Ovary (tissue), 9 donors: ENCODE results near the gene PABPC3. TPM values are rescaled to one million over a fixed set of nuclear protein-coding genes. Genes with fewer than 3 reads are reported as not detected.
A peak's percentile ranks its signal among the peaks of the same experiment; 100 is the strongest.

Experiments
- DNase-seq, 5 donors: peaks; one replicate each; pipeline ENCODE4 v3.0.0-alpha.2; 2019 to 2020
- H3K27ac ChIP-seq, 2 donors: fragments of 200-600 bp; one replicate each; pipeline versions ENCODE4 v1.5.1 to v1.8.0; 2019 to 2022
- H3K27me3 ChIP-seq: fragments of 200-600 bp; one replicate; pipeline ENCODE4 v1.8.0; 2022
- H3K36me3 ChIP-seq: fragments of 200-600 bp; sonication (generic); one replicate; pipeline ENCODE4 v1.5.1; 2019
- H3K4me1 ChIP-seq: one replicate; pipeline ENCODE4 v1.8.1; 2013; ENCODE audit warnings: mild to moderate bottlenecking, moderate library complexity; ENCODE audit not compliant: insufficient read depth
- H3K4me3 ChIP-seq: fragments of 200-600 bp; sonication (generic); one replicate; pipeline ENCODE4 v1.5.1; 2017
- H3K9me3 ChIP-seq, 2 donors: fragments of 200-600 bp in 1 of 2; sonication (generic) in 1 of 2; one replicate each; pipeline versions ENCODE4 v1.5.1 to v1.8.1; 2013 to 2019; ENCODE audit warnings: mild to moderate bottlenecking in 1 of 2, moderate library complexity in 1 of 2
- EP300 ChIP-seq: sonication (generic); formaldehyde crosslinking; IDR thresholded peaks from one replicate; pipeline ENCODE4 v1.6.1; 2017; ENCODE audit warnings: antibody characterized with exemption
- POLR2A ChIP-seq: fragments of 450-650 bp; IDR thresholded peaks from one replicate; pipeline ENCODE4 v1.6.1; 2017; ENCODE audit warnings: antibody characterized with exemption, mild to moderate bottlenecking, moderate library complexity
- WGBS, 3 donors: extraction: QIAGEN DNeasy Blood & Tissue Kit in 1 of 3; methylation state at CpG; one replicate each; pipeline versions ENCODE4 v1.1.5 to v1.1.7; 2013 to 2017; 5-methylcytosine and 5-hydroxymethylcytosine counted together
- intact Hi-C, 4 donors: fragments of 100-400 bp; cut with DNase I; formaldehyde crosslinking; loops; one replicate each; pipeline versions ENCODE4 v1.11.0 to v1.15.1; 2022 to 2023
- polyA plus RNA-seq, 2 donors: library from polyadenylated mRNA; stranded (reverse); fragments of 200-250 nt in 1 of 2; fragments of 350-450 nt in 1 of 2; fragmentation: Illumina TruSeq in 1 of 2; extraction: RNeasy Lipid Tissue Mini Kit (QIAGEN cat#74804) in 1 of 2; gene quantifications; one replicate each; pipeline ENCODE4 v1.2.3, GENCODE V29; 2013 to 2014
- total RNA-seq, 7 donors: library from RNA; depleted of rRNA in 2 of 7; stranded (reverse); fragments of >200 nt in 2 of 7; fragmentation: NEBNext Ultra II Directional in 3 of 7; extraction: Animal tissue kit (Norgen Biotek cat#: 25700) in 3 of 7; gene quantifications; one replicate each; pipeline versions ENCODE4 v1.1.0 to v1.2.4, GENCODE V29; 2016 to 2023
- TF ChIP-seq, protein P1 (sequence below), 3 donors: fragments of 450-650 bp in 2 of 3; fragments of 200-600 bp in 1 of 3; IDR thresholded peaks; one replicate each; pipeline versions ENCODE4 v1.5.1 to v1.8.0; 2016 to 2022; ENCODE audit warnings: antibody characterized with exemption in 3 of 3, mild to moderate bottlenecking in 1 of 3
- donor health status: DM: no; HTN: no; CAD: no; lungs with moderate emphysema.
- donor health status: DM: no; HTN: no; CAD: no.
- donor health status: Bipolar disorder and iron deficiency.
- donor health status: DM: yes; HTN: yes; CAD: no.
- donor health status: DM: no; HTN: no; CAD: no.
- donor health status: DM: yes; HTN: yes; CAD: no.

Gene PABPC3
- total and polyA plus RNA-seq, 9 donors, result 0.08 to 0.78 (median 0.30) TPM; not detected in 2

DNA sequence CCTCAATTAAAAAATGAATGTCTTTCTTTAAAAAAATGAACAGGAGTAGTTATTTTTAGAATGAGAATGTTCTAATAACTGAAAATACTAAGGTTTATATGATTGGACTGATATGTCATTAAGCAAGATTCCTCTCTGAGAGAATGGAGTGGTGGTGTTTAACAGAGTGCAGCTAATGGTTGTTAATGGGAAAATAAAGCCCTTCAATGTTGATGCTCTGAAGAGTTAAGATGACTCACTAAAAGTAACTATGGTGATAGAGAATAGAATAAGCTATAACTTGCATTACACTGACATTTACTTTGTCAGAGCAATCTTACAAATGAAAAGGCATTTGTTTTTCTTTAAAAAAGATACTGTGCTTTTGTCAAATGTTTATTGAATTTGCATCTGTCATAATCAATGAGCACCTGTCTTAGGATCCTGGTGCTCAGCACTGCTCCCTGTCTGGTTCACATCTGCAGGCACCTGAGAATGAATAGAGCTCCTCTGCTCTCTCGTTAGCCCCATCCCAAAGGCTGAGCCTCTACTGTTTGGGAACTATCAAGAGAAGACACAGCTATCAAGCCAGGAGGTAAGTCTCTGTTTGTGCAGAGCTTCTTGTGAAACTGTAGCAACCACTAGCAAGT, 15.1 kb downstream of the PABPC3 start:
- no peaks in the 10 kb centered on the region for H3K36me3 ChIP-seq
- H3K4me3 ChIP-seq, result no peak overlapping the region
- no peaks in the 10 kb centered on the region for H3K4me1 ChIP-seq
- no peaks in the 10 kb centered on the region for H3K9me3 ChIP-seq
- no peaks in the 10 kb centered on the region for H3K27me3 ChIP-seq
- DNase-seq, result no peak
- no peak overlapping the region for H3K27ac ChIP-seq
- WGBS, 3 donors, result 38 to 40% (median 40%) methylated on average over 1 of the region's 1 CpG
- TF ChIP-seq EP300, result no peak
- no peak for TF ChIP-seq POLR2A
- TF ChIP-seq, protein P1, sequence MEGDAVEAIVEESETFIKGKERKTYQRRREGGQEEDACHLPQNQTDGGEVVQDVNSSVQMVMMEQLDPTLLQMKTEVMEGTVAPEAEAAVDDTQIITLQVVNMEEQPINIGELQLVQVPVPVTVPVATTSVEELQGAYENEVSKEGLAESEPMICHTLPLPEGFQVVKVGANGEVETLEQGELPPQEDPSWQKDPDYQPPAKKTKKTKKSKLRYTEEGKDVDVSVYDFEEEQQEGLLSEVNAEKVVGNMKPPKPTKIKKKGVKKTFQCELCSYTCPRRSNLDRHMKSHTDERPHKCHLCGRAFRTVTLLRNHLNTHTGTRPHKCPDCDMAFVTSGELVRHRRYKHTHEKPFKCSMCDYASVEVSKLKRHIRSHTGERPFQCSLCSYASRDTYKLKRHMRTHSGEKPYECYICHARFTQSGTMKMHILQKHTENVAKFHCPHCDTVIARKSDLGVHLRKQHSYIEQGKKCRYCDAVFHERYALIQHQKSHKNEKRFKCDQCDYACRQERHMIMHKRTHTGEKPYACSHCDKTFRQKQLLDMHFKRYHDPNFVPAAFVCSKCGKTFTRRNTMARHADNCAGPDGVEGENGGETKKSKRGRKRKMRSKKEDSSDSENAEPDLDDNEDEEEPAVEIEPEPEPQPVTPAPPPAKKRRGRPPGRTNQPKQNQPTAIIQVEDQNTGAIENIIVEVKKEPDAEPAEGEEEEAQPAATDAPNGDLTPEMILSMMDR (IDR thresholded peaks at IDR 0.05), result no peak
- intact Hi-C loops, result no loop called here

DNA sequence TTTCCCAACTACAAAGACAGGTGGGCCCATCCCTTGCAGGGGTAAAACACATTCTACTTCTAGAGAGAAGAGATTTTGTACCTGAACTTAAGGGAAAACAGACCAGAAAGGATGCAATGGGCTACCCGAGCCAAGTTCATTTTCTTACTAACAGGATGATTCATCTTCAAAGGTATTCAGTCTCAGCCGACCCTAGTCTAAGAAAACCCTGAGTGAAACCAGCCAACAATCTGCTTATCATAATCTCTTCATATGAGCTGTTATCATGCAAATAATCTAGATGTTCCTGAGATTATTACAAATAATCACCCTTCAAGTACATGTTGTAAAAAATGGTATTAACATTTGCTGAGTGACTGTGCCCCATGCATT, 15.6 kb downstream of the PABPC3 start:
- intact Hi-C loops, result no loop called here
- 37 to 54% (median 41%) methylated on average over 2 of the region's 2 CpGs for WGBS, 3 donors
- no peaks in the 10 kb centered on the region for H3K4me1 ChIP-seq

DNA sequence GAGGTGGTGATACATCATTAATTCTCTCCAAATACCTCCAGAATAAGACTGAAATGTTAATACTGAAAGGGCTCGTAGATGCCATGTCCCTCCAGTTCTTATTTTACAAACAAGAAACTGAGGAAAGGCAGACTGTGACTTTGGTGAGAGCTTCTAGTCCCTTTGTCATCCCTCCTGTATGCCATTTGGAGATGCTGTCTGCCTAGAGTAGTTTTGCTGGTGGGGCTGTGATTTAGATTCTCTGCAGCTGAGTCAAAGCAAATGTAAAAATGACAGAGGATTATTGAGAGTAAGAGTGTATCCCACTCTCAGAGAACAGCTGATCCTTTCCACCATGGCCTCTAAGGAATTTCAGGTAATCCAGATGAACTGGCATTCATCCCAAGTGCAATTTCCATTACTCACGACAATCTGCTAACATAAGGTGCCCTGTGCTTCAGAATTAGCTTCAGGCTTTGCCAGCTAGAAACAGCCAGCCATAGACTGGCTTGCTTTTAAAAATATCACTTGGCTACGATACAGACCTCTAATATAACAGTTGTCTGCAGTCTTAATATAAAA, 16.8 kb downstream of the PABPC3 start:
- Histone ChIP-seq H3K4me3 (no peak overlapping the region), H3K27me3 (no peaks in the 10 kb centered on the region), H3K4me1 (no peaks in the 10 kb centered on the region), H3K36me3 (no peaks in the 10 kb centered on the region), H3K27ac (no peak overlapping the region), H3K9me3 (no peaks in the 10 kb centered on the region)
- intact Hi-C loops, result no loop called here
- TF ChIP-seq EP300 (no peak), POLR2A (no peak)
- TF ChIP-seq, protein P1 (IDR thresholded peaks at IDR 0.05), result no peak
- WGBS, 3 donors, result 54 to 76% (median 67%) methylated on average over 3 of the region's 3 CpGs
- DNase-seq, result no peak

More for the DNA sequence above, 15.6 kb downstream of the PABPC3 start:
- Histone ChIP-seq H3K4me3 (no peak overlapping the region), H3K27me3 (no peaks in the 10 kb centered on the region), H3K9me3 (no peaks in the 10 kb centered on the region), H3K27ac (no peak overlapping the region), H3K36me3 (no peaks in the 10 kb centered on the region)
- TF ChIP-seq POLR2A, result no peak
- TF ChIP-seq, protein P1 (IDR thresholded peaks at IDR 0.05), result no peak
- no peak for TF ChIP-seq EP300
- no peak for DNase-seq

DNA sequence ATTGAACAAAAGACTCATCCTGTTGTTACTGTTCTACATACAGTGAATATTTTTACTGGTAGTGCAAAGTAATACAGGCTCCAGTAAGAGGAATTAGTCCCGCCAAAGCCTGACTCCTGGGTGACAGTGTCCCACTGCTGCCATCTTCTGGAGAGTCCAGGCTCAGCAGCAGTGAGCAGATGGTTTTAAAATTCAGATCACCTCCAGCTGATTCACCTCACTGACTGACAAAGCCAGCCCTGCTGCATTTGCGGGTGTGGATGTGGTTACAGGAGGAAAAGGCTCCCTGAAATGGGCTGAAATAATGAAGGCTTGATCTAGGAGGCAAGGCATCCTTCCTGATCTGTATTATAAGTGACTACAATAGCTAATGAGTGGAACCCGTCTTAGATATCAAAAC, 18.3 kb downstream of the PABPC3 start:
- 22% methylated on average over 3 of the region's 3 CpGs for WGBS, 3 donors
- DNase-seq, result peak in 2 of 5 donors; percentile 20 to 42
- intact Hi-C loops, result no loop called here
- H3K9me3 ChIP-seq, result no peaks in the 10 kb centered on the region
- H3K27me3 ChIP-seq, result no peaks in the 10 kb centered on the region
- H3K36me3 ChIP-seq, result no peaks in the 10 kb centered on the region
- TF ChIP-seq, protein P1 (IDR thresholded peaks at IDR 0.05), result no peak
- no peak for TF ChIP-seq POLR2A
- TF ChIP-seq EP300, result no peak
- no peak overlapping the region for H3K27ac ChIP-seq
- no peaks in the 10 kb centered on the region for H3K4me1 ChIP-seq
- no peak overlapping the region for H3K4me3 ChIP-seq
